ENCODE results near the gene TCERG1. TPM values are rescaled to one million over a fixed set of nuclear protein-coding genes. Genes with fewer than 3 reads are reported as not detected.

Gene TCERG1
- total RNA-seq, 1 donor from 2014 or later = 18.2 TPM

- no peak for DNase-seq (ENCODE audit: low read depth in 2 of 2)
These were observed 10.3 kb downstream of the TCERG1 start for GRCh38 chr5:146457431-146457830.

GRCh38 chr5:146458894-146459293 lies 11.8 kb downstream of the TCERG1 start:
- no peak for DNase-seq (ENCODE audit: low read depth in 2 of 2)

- peak; percentile 67 to 89 for DNase-seq (ENCODE audit: low read depth in 2 of 2)
These were observed 14.2 kb downstream of the TCERG1 start for GRCh38 chr5:146461319-146461718.

GRCh38 chr5:146463446-146463845 lies 16.3 kb downstream of the TCERG1 start:
- no peak for DNase-seq (ENCODE audit: low read depth in 2 of 2)

GRCh38 chr5:146466521-146467349 lies 19.6 kb downstream of the TCERG1 start:
- peak in 1 of 2 donors; percentile 54 for DNase-seq (ENCODE audit: low read depth in 2 of 2)

- DNase-seq (ENCODE audit: low read depth in 2 of 2) = no peak
These were observed 20.6 kb downstream of the TCERG1 start for GRCh38 chr5:146467760-146468159.

GRCh38 chr5:146474065-146474464 lies 26.9 kb downstream of the TCERG1 start:
- no peak for DNase-seq (ENCODE audit: low read depth in 2 of 2)

GRCh38 chr5:146475190-146475780 lies 28.2 kb downstream of the TCERG1 start:
- DNase-seq (ENCODE audit: low read depth in 2 of 2) = peak in 1 of 2 donors; percentile 41

- peak in 1 of 2 donors; percentile 26 for DNase-seq (ENCODE audit: low read depth in 2 of 2)
These were observed 28.8 kb downstream of the TCERG1 start for GRCh38 chr5:146475906-146476305.

- DNase-seq (ENCODE audit: low read depth in 2 of 2) = no peak
These were observed 35.6 kb downstream of the TCERG1 start for GRCh38 chr5:146482775-146483174.

GRCh38 chr5:146484714-146485391 lies 37.7 kb downstream of the TCERG1 start:
- no peak for DNase-seq (ENCODE audit: low read depth in 2 of 2)

GRCh38 chr5:146490089-146490843 lies 43.1 kb downstream of the TCERG1 start:
- peak; percentile 41 to 50 for DNase-seq (ENCODE audit: low read depth in 2 of 2)

GRCh38 chr5:146494656-146495055 lies 47.5 kb downstream of the TCERG1 start:
- DNase-seq (ENCODE audit: low read depth in 2 of 2) = peak; percentile 50 to 56

GRCh38 chr5:146499680-146500079 lies 52.5 kb downstream of the TCERG1 start:
- no peak for DNase-seq (ENCODE audit: low read depth in 2 of 2)

- DNase-seq (ENCODE audit: low read depth in 2 of 2) = no peak
These were observed 60.3 kb downstream of the TCERG1 start for GRCh38 chr5:146507428-146507827.

- DNase-seq (ENCODE audit: low read depth in 2 of 2) = no peak
These were observed 63.5 kb downstream of the TCERG1 start for GRCh38 chr5:146510559-146511125.

- no peak for DNase-seq (ENCODE audit: low read depth in 2 of 2)
These were observed 66.3 kb downstream of the TCERG1 start for GRCh38 chr5:146513462-146513861.

GRCh38 chr5:146514575-146514974 lies 67.4 kb downstream of the TCERG1 start:
- DNase-seq (ENCODE audit: low read depth in 2 of 2) = no peak

GRCh38 chr5:146515473-146516150 lies 68.5 kb downstream of the TCERG1 start:
- no peak for DNase-seq (ENCODE audit: low read depth in 2 of 2)

GRCh38 chr5:146516151-146516475 lies 69.0 kb downstream of the TCERG1 start, which contains the start of gene GPR151:
Gene GPR151, minus strand, starts transcription at chr5:146516190. Its CDS starts 77 bp downstream, at chr5:146516113.
- peak in 1 of 2 donors; percentile 5 for DNase-seq (ENCODE audit: low read depth in 2 of 2)

GRCh38 chr5:146519554-146519953 lies 72.4 kb downstream of the TCERG1 start:
- DNase-seq (ENCODE audit: low read depth in 2 of 2) = no peak

Measured in dermis microvascular lymphatic vessel endothelial cell (primary cell).